Measurements from ENCODE around the gene KIF6. TPM values are rescaled to one million over a fixed set of nuclear protein-coding genes. Genes with fewer than 3 reads are reported as not detected.

The KIF6 gene
- total RNA-seq, 1 donor from 2014 or later: 1.3 TPM

DNA sequence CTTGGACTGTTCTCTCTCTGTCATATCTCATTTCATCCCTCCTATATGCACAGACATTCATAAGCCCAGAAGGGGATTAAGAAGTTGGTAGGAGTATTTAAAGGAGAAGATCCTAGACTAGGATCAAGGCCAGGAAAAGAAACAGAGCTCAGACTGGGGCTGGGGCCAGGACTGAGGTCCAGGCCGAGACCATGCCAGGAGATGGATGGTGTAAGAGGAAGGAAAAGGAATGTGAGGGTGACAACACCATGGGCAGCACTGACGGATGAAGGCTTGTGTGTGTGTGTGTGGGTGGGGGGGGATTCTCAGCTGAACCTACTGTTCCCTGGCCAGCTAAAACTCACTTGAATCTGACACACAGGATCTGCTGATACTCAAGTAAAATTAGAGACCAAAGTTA lies 182.1 kb downstream of the KIF6 start:
- Mint-ChIP-seq H3K36me3 (ENCODE audit: unreplicated experiment) (no peaks in the 10 kb centered on the region), H3K4me1 (ENCODE audit: unreplicated experiment) (peaks cover 9% of the 10 kb centered on the region), H3K9me3 (ENCODE audit: unreplicated experiment) (no peaks in the 10 kb centered on the region), H3K4me3 (ENCODE audit: unreplicated experiment) (no peak overlapping the region), H3K27ac (ENCODE audit: unreplicated experiment) (no peak overlapping the region), H3K27me3 (ENCODE audit: unreplicated experiment) (peaks cover 3% of the 10 kb centered on the region)
- TF ChIP-seq, protein P1, sequence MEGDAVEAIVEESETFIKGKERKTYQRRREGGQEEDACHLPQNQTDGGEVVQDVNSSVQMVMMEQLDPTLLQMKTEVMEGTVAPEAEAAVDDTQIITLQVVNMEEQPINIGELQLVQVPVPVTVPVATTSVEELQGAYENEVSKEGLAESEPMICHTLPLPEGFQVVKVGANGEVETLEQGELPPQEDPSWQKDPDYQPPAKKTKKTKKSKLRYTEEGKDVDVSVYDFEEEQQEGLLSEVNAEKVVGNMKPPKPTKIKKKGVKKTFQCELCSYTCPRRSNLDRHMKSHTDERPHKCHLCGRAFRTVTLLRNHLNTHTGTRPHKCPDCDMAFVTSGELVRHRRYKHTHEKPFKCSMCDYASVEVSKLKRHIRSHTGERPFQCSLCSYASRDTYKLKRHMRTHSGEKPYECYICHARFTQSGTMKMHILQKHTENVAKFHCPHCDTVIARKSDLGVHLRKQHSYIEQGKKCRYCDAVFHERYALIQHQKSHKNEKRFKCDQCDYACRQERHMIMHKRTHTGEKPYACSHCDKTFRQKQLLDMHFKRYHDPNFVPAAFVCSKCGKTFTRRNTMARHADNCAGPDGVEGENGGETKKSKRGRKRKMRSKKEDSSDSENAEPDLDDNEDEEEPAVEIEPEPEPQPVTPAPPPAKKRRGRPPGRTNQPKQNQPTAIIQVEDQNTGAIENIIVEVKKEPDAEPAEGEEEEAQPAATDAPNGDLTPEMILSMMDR (IDR thresholded peaks at IDR 0.05): no peak
- no peak for DNase-seq (ENCODE audit: extremely low spot score, unreplicated experiment)

DNA sequence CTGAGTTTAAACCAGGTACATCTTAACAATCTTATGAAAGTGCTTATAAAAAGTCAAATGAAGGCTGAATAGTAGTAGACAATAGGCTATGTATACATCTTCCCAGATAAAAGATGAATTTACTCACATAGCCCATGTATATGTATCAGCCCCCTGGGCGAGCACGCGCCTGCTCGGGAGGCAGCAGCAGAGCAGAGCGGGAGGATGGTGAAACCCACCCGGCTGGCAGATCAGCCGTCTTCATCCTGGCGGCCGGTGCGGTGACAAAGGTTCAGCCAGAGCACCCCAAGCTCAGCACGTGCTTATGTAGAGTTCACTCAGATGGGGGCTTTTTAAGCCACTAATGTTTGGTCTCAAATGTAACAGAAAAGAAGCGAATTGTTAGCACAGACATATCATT lies 184.8 kb downstream of the KIF6 start:
- Mint-ChIP-seq H3K4me3 (ENCODE audit: unreplicated experiment) (no peak overlapping the region), H3K9me3 (ENCODE audit: unreplicated experiment) (no peaks in the 10 kb centered on the region)

DNA sequence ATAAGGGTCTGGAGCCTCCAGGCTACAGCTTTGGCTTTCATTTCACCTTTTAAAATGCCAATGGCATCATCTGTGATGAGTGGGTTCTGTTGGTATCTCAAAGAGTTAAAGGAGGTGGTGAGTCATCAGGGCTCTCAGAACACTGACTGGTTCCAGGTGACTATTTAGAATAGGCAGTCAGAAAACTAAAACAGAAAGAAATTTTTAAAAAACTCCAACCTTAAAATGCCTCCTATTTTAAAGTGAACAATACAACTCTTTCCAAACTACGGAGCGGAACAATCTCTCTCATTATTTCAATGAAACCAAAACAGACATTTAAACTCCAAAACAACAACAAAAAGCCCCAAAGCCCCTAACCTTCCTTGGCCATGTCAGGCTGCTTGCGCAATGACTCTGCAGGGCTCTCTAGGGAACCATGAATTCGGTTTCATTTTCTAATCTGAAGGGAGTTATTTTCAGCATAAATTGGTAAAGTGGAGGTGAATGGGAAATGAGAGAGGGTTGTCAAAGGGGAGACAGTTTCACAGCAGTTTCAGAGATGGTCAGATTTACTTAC lies 194.9 kb downstream of the KIF6 start:
- H3K27me3 Mint-ChIP-seq (ENCODE audit: unreplicated experiment): peaks cover 2% of the 10 kb centered on the region
- TF ChIP-seq, protein P1 (IDR thresholded peaks at IDR 0.05): no peak
- H3K4me3 Mint-ChIP-seq (ENCODE audit: unreplicated experiment): no peak overlapping the region
- H3K9me3 Mint-ChIP-seq (ENCODE audit: unreplicated experiment): peaks cover 12% of the 10 kb centered on the region
- H3K36me3 Mint-ChIP-seq (ENCODE audit: unreplicated experiment): peaks cover 3% of the 10 kb centered on the region
- H3K27ac Mint-ChIP-seq (ENCODE audit: unreplicated experiment): peak overlapping the region; percentile 12
- H3K4me1 Mint-ChIP-seq (ENCODE audit: unreplicated experiment): peaks cover 13% of the 10 kb centered on the region
- DNase-seq (ENCODE audit: extremely low spot score, unreplicated experiment): no peak

More for the DNA sequence above, 184.8 kb downstream of the KIF6 start:
- DNase-seq (ENCODE audit: extremely low spot score, unreplicated experiment): no peak
- Mint-ChIP-seq H3K27ac (ENCODE audit: unreplicated experiment) (no peak overlapping the region), H3K27me3 (ENCODE audit: unreplicated experiment) (peaks cover 3% of the 10 kb centered on the region), H3K36me3 (ENCODE audit: unreplicated experiment) (no peaks in the 10 kb centered on the region), H3K4me1 (ENCODE audit: unreplicated experiment) (peaks cover 9% of the 10 kb centered on the region)
- TF ChIP-seq, protein P1 (IDR thresholded peaks at IDR 0.05): no peak

DNA sequence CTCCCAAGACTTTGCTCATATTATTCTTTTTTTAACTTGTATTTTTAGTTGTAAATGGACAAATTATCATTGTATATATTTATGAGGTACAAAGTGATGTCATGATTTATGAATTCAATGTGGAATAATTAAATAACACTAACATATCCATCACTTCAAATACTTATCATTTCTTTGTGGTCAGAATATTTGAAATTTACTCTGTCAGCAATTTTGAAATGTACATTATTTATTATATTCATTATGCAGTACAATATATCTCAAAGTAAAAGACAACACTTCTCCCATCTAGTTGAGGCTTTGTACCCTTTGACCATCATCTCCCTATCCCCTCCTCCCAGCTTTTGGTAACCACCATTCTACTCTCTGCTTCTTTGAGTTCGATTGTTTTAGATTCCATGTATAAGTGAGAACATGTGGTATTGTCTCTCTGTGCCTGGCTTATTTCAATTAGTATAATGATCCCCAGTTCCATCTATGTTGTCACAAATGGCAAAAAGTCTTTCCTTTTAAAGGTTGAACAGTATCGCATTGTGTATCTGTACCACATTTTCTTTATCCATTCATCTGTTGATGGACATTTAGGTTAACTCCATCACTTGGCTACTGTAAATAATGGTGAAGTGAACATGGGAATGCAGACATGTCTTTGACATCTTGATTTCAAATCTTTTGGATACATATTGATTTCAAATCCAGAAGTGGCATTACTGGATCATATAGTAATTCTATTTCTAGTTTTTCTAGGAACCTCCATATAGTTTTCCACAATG lies 197.2 kb downstream of the KIF6 start:
- Mint-ChIP-seq H3K4me3 (ENCODE audit: unreplicated experiment) (no peak overlapping the region), H3K27me3 (ENCODE audit: unreplicated experiment) (peaks cover 2% of the 10 kb centered on the region), H3K4me1 (ENCODE audit: unreplicated experiment) (peaks cover 13% of the 10 kb centered on the region), H3K27ac (ENCODE audit: unreplicated experiment) (no peak overlapping the region), H3K9me3 (ENCODE audit: unreplicated experiment) (peaks cover 6% of the 10 kb centered on the region), H3K36me3 (ENCODE audit: unreplicated experiment) (no peaks in the 10 kb centered on the region)
- TF ChIP-seq, protein P1 (IDR thresholded peaks at IDR 0.05): no peak
- DNase-seq (ENCODE audit: extremely low spot score, unreplicated experiment): no peak

DNA sequence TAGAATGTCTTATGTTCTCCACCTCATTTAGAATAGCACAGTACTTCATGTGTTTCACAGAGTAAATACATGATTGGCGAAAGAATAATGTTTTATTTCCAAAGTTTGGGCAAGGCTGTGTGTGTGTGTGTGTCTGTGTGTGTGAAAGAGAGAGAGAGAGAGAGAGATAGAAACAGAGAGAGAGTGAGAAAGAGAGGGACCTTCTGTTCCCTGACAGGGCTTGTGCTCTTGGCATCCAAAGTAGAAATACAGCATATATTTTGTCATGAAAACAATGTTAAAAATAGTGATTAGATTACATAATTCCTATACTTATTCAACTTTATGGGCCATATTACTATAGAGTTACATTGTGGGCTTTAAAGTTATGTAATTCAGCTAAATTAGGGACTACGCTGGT lies 201.2 kb downstream of the KIF6 start:
- TF ChIP-seq, protein P1 (IDR thresholded peaks at IDR 0.05): no peak
- H3K27ac Mint-ChIP-seq (ENCODE audit: unreplicated experiment): no peak overlapping the region
- no peaks in the 10 kb centered on the region for H3K9me3 Mint-ChIP-seq (ENCODE audit: unreplicated experiment)
- no peak for DNase-seq (ENCODE audit: extremely low spot score, unreplicated experiment)
- H3K27me3 Mint-ChIP-seq (ENCODE audit: unreplicated experiment): peaks cover 2% of the 10 kb centered on the region
- H3K4me1 Mint-ChIP-seq (ENCODE audit: unreplicated experiment): peaks cover 4% of the 10 kb centered on the region
- no peak overlapping the region for H3K4me3 Mint-ChIP-seq (ENCODE audit: unreplicated experiment)
- no peaks in the 10 kb centered on the region for H3K36me3 Mint-ChIP-seq (ENCODE audit: unreplicated experiment)

Data from osteocyte (in vitro differentiated cells).